Nephron progenitor cell (in vitro differentiated cells): ENCODE results near the gene STYXL1.
A peak's percentile ranks its signal among the peaks of the same experiment; 100 is the strongest.
"Not testable (repeated sequence)": the region's sequence is repeated elsewhere in the genome, so short reads cannot be mapped to it uniquely, and the experiment has no call there.

Experiments used
- DNase-seq: peaks from one replicate; pipeline ENCODE4 v3.0.0; 2021
- H3K27ac Mint-ChIP-seq: 2 replicates; pipeline ENCODE4 v1.8.0; 2021; ENCODE audit warnings: mild to moderate bottlenecking, moderate library complexity, mixed read lengths
- H3K27me3 Mint-ChIP-seq: 2 replicates; pipeline ENCODE4 v1.8.0; 2021; ENCODE audit warnings: mild to moderate bottlenecking, low read depth, mixed read lengths; ENCODE audit not compliant: poor library complexity
- H3K36me3 Mint-ChIP-seq: 2 replicates; pipeline ENCODE4 v1.8.0; 2021; ENCODE audit warnings: low read depth, mixed read lengths
- H3K4me1 Mint-ChIP-seq: 2 replicates; pipeline ENCODE4 v1.8.0; 2021; ENCODE audit warnings: mixed read lengths
- H3K4me3 Mint-ChIP-seq: 2 replicates; pipeline ENCODE4 v1.8.0; 2021; ENCODE audit warnings: mild to moderate bottlenecking, moderate library complexity, mixed read lengths
- H3K9me3 Mint-ChIP-seq: 2 replicates; pipeline ENCODE4 v1.8.0; 2021; ENCODE audit warnings: mild to moderate bottlenecking, moderate library complexity, mixed read lengths
- TF ChIP-seq, protein P1 (sequence below): fragments of 200-600 bp; sonication (generic); IDR thresholded peaks from 2 replicates; pipeline ENCODE4 v1.5.0; 2021; ENCODE audit warnings: antibody characterized with exemption

Gene STYXL1

DNA sequence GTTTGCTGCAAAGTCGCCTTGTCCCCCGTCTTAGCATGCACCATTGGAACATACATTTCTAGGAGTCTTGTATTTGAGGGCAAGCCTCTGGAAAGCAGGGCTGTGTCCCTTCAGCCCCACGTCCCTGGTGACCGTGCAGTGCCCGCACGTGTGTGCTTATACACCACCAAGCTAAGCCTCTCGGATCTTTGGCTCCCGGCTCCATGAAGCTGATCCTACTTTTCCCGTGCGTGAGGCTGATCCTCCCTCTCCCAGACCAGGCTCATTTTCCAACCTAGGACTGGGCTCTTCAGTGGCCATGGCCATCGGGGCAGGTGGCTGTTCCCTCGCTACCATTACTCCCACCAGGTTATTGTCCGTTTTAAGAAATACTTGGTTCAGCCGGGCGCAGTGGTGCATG is 14.5 kb upstream of the STYXL1 start:
- TF ChIP-seq, protein P1, sequence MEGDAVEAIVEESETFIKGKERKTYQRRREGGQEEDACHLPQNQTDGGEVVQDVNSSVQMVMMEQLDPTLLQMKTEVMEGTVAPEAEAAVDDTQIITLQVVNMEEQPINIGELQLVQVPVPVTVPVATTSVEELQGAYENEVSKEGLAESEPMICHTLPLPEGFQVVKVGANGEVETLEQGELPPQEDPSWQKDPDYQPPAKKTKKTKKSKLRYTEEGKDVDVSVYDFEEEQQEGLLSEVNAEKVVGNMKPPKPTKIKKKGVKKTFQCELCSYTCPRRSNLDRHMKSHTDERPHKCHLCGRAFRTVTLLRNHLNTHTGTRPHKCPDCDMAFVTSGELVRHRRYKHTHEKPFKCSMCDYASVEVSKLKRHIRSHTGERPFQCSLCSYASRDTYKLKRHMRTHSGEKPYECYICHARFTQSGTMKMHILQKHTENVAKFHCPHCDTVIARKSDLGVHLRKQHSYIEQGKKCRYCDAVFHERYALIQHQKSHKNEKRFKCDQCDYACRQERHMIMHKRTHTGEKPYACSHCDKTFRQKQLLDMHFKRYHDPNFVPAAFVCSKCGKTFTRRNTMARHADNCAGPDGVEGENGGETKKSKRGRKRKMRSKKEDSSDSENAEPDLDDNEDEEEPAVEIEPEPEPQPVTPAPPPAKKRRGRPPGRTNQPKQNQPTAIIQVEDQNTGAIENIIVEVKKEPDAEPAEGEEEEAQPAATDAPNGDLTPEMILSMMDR: no peak
- Mint-ChIP-seq H3K4me1 (no peaks in the 10 kb centered on the region), H3K27ac (peak overlapping the region; percentile 87), H3K4me3 (no peak overlapping the region), H3K9me3 (no peaks in the 10 kb centered on the region), H3K27me3 (peaks cover 3% of the 10 kb centered on the region), H3K36me3 (peaks cover 61% of the 10 kb centered on the region)
- no peak for DNase-seq

GRCh38 chr7:76060842-76061241 is 13.0 kb upstream of the STYXL1 start:
- H3K27me3 Mint-ChIP-seq: peaks cover 3% of the 10 kb centered on the region
- H3K36me3 Mint-ChIP-seq: peaks cover 49% of the 10 kb centered on the region
- H3K9me3 Mint-ChIP-seq: no peaks in the 10 kb centered on the region
- H3K27ac Mint-ChIP-seq: no peak overlapping the region
- no peaks in the 10 kb centered on the region for H3K4me1 Mint-ChIP-seq
- no peak overlapping the region for H3K4me3 Mint-ChIP-seq
- TF ChIP-seq, protein P1: no peak
- no peak for DNase-seq

GRCh38 chr7:76058745-76059144 is 10.9 kb upstream of the STYXL1 start:
- not testable (repeated sequence) for H3K4me3 Mint-ChIP-seq, H3K4me1 Mint-ChIP-seq, H3K27me3 Mint-ChIP-seq, H3K27ac Mint-ChIP-seq, H3K9me3 Mint-ChIP-seq, DNase-seq
- H3K36me3 Mint-ChIP-seq: peaks cover 32% of the 10 kb centered on the region

- Mint-ChIP-seq H3K36me3 (peaks cover 28% of the 10 kb centered on the region), H3K27ac (peak overlapping the region; percentile 88), H3K27me3 (no peaks in the 10 kb centered on the region), H3K4me3 (no peak overlapping the region), H3K9me3 (no peaks in the 10 kb centered on the region), H3K4me1 (no peaks in the 10 kb centered on the region)
- DNase-seq: no peak
- TF ChIP-seq, protein P1: no peak
These were observed 10.0 kb upstream of the STYXL1 start for GRCh38 chr7:76057813-76058145.

- Mint-ChIP-seq H3K36me3 (peaks cover 23% of the 10 kb centered on the region), H3K27ac (peak overlapping the region; percentile 88), H3K4me1 (no peaks in the 10 kb centered on the region), H3K4me3 (no peak overlapping the region), H3K9me3 (no peaks in the 10 kb centered on the region), H3K27me3 (no peaks in the 10 kb centered on the region)
- TF ChIP-seq, protein P1: no peak
- no peak for DNase-seq
These were observed 9.5 kb upstream of the STYXL1 start for GRCh38 chr7:76057103-76057812.

GRCh38 chr7:76056241-76056640 is 8.4 kb upstream of the STYXL1 start:
- Mint-ChIP-seq H3K27ac (no peak overlapping the region), H3K4me3 (no peak overlapping the region), H3K27me3 (no peaks in the 10 kb centered on the region), H3K9me3 (no peaks in the 10 kb centered on the region), H3K36me3 (peaks cover 24% of the 10 kb centered on the region), H3K4me1 (no peaks in the 10 kb centered on the region)
- DNase-seq: no peak
- TF ChIP-seq, protein P1: no peak
